SK-N-DZ (cell line): ENCODE data around the gene PLPPR3.
"Not testable (repeated sequence)": the region's sequence is repeated elsewhere in the genome, so short reads cannot be mapped to it uniquely, and the experiment has no call there.

Experiments
- DNase-seq: peaks from one replicate; pipeline ENCODE4 v3.0.0-alpha.2; 2015; ENCODE audit warnings: low spot score

Gene PLPPR3

DNA sequence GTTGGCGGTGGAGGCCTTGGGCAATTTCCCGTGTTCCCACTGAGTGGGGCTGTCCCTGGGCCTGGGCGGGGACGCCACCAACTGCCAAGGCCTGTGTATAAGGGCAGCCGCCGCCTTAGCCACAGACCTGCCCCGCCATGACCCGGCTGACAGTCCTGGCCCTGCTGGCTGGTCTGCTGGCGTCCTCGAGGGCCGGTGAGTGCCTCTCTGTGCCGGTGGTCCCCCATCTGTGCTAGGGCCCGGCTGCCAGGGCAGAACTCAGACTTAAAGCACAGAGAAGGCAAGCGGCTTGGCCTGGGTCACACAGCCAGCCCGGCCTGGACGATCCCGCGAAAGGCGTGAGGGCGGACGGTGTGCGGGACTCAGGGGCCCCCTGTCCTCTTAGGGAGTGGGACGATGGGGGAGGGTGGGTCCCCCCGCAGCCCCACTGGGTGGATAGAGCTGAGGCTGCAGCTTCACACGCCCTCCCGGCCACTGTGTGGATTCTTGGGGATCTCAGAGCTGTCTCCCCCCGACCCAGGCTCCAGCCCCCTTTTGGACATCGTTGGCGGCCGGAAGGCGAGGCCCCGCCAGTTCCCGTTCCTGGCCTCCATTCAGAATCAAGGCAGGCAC, 6.1 kb upstream of the PLPPR3 start, which contains the start of gene AZU1:
AZU1 (plus strand) TSS at position 128 of the 612 bp plus-strand sequence; CDS start at position 138, 10 bp downstream.
- no peak for DNase-seq

DNA sequence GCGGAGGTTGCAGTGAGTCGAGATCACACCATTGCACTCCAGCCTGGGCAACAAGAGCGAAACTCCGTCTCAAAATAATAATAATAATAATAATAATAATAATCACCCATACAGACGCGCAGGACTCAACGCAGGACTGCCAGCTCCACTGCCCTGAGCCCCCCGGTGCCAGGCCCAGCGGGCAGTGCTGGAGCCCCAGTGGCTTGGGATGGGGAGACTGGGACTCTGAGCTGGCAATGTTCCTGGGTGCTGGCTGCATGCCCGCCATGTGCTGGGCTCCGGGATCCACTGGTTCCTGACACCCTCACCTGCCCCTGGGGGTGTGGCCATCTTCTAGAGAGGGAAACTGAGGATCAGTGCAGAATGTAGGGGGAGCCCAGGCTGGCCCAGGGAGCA, 5.6 kb upstream of the PLPPR3 start:
- no peak for DNase-seq

DNA sequence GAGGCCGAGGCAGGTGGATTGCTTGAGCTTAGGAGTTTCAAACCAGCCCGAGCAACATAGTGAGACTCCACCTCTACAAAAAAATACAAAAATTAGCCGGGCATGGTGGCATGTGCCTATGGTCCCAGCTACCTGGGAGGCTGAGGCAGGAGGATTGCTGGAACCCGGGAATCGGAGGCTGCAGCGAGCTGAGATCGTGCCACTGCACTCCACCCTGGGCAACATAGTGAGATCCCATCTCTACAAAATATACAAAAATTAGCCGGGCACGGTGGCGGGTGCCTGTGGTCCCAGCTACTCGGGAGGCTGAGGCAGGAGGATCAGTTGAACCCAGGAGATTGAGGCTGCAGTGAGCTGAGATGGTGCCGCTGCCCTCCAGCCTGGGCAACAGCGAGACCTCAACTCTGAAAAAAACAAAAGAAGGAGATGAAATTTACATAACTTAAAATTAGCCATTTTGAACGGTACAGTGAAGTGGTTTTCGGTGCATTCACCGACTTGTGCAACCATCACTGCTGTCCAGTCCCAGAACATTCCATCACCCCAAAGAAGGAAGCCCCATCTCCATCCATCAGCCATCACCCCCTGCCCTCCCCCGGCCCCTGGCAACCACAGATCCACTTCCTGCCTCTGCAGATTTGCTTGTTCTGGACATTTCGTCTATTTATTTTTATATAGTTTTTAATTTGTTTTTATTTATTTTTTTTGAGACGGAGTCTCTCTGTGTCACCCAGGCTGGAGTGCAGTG, 4.3 kb upstream of the PLPPR3 start:
- no peak for DNase-seq

DNA sequence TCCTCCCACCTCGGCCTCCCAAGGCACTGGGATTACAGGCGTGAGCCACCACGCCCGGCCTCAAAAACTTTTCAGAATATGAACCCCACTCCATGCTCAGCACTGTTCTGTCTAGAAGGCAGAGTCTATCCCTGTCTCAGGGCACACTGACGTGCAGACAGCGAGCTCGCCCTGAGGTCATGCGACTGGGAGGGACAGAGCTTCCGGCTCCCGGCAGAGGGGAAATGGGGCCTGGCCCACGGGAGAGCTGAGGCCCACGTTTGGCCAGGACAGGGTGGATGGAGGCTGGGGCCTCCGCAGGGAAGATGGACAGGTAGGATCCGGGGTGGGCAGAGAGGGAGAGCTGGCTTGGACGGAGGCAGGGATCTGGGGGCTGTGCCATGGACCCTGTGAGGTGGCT, 3.1 kb upstream of the PLPPR3 start:
- DNase-seq: no peak

DNA sequence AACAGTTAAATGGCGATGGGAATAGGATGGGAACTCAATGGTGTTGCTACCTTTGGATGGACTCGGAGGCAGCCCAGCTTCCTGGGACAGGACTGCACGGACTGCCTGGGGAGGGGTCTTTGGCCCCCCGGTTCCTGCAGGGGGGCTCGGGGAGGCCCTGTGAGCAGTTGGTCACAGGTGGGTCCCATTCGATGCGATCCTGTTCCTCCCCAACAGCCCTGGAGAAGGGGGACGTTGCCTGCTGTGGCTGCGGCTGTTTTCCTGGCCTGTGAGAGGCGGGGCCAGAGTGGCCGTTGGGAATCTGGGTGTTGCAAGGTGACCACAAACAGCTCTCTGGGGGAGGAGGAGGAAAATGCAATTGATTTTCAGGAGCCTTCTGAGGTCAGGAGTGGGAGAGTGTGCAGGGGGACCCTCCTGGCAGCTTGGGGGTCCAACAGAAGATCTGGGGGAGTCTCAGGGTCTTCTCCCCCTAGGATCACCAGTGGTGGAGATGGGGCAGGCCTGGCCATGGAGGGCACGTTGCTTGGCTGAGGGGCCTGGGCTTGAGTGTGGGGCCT, 1.9 kb upstream of the PLPPR3 start:
- DNase-seq: no peak

DNA sequence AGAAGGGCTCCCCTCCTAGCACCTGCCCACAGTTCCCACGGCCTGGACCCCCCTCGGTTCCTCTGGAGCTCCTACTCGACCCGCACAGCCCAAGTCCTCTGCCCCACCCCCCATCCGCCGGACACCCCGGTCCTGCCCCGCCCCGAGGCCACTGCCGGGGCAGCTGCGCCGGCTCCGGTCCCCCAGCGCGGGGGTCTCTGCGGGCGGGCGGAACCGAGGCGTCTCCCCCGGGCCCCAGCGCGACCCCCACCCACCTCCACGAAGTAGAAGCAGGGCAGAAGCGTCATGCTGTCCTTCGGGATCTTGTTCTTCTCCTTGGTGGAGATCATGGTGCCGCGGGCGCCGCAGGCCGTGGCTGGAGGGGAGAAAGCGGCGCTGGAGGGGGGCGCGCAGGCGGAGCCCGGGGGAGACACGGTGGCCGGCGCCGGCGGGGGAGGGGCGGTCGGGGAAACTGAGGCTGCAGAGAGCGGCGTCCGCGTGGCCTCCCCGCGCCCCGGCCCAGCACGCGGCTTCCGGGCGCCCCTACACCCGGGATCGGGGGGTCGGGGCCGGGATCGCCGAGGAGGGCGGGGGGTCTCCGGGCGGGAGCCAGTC, 427 bp downstream of the PLPPR3 start:
- DNase-seq: no peak

DNA sequence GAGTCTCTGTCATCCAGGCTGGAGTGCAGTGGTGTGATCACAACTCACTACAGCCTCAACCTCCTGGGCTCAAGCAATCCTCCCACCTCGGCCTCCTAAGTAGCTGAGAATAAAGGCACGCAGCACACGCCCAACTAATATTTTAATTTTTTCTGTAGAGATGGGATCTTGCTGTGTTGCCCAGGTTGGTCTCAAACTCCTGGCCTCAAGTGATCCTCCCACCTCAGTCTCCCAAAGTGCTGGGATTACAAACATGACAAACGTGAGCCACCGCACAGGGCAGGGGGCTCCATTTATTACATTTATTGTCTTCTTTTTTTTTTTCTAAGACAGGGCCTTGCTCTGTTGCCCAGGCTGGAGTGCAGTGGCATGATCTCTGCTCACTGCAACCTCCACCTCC, 1.5 kb downstream of the PLPPR3 start:
- DNase-seq: not testable (repeated sequence)

DNA sequence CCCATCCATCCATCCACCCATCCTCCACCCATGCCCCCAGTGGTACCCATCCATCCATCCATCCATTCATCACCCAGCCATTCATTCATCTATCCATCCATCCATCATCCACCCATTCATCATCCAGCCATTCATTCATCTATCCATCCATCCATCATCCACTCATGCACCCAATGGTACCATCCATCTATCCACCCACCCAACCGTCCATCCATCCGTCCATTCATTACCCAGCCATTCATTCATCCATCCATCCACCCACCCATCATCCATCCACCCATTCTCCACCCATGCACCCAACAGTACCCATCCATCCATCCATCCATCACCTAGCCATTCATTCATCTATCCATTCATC, 5.3 kb downstream of the PLPPR3 start:
- no peak for DNase-seq

DNA sequence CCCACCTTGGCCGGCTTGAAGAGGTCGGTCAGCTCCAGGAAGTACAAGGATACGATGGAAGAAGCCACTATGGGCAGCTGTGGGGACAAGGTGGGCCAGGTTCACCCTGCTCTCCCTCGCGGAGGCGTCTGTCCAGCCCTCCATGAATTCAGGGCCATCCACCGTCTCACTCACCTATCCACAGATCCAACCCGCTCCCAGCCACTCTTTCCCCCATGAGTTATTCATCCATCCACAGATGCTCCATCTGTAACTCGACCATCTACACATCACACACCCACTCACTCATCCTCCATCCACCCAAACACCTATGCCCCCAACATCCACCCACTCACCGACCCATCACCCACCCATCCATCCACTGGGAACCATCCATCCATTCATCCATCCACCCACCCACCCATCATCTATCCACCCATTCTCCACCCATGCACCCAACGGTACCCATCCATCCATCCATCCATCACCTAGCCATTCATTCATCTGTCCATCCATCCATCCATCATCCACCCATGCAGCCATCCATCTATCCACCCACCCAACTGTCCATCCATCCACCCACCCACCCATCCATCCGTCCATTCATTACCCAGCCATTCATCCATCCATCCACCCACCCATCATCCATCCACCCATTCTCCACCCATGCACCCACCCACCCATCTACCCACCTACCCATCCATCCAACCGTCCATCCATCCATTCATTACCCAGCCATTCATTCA, 5.8 kb downstream of the PLPPR3 start:
- DNase-seq: no peak

DNA sequence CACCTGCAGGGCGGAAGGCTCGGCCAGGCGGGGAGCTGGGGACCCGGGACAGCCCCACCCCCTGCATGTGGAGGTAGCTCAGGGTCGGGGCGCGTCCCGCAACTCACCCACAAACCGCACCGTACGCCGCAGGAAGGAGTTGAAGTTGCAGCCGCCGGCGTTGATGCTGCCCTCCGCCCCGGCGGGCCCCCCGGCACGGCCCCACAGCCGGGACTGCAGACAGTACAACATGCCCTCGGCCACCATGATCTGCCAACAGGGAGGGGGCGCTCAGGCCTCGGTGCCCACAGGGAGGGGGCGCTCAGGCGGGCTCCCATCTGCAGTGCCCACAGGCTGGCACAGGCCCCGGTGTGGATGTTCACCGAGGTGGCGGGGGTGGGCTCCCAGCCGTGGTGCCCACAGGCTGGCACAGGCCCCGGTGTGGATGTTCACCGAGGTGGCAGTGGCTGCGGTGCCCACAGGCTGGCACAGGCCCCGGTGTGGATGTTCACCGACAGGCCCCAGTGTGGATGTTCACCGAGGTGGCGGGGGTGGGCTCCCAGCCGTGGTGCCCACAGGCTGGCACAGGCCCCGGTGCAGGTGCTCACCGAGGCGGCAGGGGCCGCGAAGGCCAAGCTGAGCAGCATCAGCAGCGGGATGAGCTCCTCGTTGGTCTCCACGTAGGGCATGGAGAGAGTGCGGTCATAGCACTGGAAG, 6.5 kb downstream of the PLPPR3 start:
- no peak for DNase-seq

DNA sequence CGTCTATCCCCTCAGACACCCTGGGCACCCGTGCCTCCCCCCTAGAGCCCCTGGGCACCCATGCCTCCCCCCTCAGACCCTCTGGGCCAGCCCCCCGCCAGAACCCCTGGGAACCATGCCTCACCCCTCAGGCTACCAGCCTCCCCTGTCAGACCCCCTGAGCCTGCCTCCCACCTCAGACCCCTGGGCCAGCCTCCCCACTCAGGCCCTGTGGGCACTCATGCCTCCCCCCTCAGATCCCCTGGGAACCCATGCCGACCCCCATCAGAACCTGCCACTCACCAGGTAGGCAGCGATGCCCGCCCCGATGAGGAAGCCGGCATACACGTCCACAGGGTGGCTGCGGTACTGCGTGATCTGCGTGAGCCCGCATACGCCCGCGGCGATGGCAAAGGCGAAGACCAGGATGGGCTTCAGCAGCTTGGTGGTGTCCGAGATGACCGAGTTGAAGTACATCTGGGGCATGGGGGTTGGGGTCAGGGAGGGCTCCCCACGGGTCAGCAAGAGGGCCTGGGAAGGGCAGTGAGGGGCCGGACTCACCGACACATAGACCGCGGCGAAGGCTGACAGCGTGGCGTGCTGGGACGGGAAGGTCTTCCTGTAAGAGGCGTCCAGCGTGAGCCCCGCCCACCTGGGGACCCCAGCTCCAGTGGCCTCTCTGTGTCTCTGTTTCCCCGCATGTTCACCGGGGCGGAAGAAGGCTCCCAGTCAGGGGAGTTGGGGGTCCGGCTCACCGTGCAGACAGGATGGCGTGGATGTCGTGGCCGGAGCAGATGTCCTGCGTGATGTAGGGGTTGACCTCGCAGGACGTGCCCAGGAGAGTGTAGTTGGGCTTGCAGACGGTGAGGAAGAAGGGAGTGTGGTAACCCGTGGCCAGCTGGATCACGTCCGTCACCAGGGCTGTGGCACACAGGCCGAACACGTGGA, 7.3 kb downstream of the PLPPR3 start:
- no peak for DNase-seq

DNA sequence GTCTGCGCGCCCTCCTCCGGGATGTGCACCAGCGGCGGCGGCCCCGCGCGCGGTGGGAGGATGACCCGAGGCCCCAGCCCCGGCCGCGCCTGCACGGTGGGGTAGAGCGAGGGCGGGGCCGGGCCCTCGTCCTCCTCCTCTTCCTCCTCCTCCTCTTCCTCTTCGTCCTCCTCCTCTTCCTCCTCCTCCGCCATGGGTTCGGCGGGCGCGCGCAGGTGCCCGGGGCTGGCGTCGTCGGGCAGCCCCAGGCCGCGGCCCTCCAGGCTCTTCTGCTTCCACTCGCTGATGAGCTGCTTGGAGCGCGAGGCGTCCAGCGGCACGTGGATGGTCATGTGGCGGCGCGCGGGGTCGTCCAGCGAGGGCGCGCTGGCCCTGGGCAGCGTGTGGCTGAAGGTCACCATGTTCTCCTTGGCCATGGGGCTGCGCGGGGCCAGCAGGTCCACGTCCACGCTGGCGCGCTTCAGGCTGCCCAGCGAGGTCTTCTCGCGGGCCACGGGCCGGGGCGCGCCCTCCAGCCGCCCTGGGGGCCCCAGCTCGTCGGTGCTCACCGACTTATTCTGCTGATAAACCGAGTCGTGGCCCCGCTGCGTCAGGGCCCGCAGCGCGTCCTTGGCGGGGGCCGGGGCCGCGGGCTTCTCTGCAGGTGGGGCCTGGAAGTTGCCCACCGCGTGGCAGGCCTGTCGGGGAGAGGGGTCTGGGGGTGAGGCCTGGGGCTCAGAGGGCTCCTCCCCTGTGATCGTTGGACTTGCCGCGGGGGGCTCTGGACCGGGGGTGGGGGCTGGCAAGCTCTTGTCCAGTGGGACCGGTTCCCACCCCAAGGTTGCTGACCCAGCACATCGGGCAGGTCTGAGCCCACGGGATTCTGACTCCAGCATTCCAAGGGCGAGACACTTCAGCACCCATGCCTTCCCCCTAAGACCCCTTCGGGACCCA, 8.3 kb downstream of the PLPPR3 start:
- DNase-seq: no peak

DNA sequence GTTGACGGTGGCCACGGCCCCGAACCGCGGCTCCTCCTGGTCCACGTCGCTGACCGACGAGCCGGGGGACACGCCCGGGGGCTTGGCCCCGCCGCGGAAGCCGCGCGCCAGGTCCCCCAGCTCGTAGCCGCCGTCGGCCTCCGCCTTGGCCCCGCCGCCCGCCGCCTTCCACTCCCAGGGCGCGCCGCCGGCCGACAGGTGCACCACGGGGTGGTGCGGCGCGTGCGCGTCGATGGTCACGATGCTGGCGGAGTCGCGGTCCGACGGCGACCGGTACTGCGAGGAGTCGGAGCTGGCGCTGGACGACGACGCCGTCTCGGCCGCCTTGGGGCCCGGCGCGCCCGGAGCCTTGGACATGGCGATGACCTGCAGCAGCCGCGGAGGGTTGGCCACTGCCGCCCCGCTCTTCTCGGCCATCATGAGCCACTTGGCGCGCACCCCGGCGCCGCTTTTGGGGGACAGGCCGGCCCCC, 9.0 kb downstream of the PLPPR3 start:
- DNase-seq: no peak

DNA sequence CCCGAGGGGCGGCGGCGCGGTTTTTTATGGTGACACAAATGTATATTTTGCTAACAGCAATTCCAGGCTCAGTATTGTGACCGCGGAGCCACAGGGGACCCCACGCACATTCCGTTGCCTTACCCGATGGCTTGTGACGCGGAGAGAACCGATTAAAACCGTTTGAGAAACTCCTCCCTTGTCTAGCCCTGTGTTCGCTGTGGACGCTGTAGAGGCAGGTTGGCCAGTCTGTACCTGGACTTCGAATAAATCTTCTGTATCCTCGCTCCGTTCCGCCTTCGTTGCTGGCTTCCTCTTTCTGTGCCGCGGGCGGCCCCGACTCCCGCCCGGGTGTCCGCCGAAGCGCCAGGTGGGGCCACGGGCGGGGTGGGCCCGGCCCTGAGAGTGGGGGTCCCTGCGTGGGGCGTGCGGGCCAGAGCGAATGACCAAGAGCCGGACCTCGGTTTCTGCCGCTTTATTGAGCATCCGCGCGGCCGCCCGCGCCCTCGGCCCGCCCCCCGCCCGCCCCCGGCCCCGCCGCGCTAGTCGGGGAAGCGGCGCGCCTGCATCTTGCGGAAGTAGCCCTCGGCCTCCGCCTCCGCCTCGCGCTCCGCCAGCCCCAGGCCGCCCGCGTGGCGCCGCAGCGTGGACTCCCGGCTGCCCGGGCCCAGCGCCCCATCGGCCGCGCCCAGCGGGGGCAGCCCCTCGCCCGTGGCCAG, 9.6 kb downstream of the PLPPR3 start:
- no peak for DNase-seq

DNA sequence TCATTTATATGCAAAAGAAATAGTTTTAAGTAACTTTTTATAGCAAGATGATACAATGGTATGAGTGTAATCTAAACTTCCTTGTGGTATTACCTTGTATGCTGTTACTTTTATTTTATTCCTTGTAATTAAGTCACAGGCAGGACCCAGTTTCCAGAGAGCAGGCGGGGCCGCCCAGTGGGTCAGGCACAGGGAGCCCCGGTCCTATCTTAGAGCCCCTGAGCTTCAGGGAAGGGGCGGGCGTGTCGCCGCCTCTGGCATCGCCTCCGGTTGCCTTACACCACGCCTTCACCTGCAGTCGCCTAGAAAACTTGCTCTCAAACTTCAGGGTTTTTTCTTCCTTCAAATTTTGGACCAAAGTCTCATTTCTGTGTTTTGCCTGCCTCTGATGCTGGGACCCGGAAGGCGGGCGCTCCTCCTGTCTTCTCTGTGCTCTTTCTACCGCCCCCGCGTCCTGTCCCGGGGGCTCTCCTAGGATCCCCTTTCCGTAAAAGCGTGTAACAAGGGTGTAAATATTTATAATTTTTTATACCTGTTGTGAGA, 10.2 kb downstream of the PLPPR3 start:
- DNase-seq: no peak

DNA sequence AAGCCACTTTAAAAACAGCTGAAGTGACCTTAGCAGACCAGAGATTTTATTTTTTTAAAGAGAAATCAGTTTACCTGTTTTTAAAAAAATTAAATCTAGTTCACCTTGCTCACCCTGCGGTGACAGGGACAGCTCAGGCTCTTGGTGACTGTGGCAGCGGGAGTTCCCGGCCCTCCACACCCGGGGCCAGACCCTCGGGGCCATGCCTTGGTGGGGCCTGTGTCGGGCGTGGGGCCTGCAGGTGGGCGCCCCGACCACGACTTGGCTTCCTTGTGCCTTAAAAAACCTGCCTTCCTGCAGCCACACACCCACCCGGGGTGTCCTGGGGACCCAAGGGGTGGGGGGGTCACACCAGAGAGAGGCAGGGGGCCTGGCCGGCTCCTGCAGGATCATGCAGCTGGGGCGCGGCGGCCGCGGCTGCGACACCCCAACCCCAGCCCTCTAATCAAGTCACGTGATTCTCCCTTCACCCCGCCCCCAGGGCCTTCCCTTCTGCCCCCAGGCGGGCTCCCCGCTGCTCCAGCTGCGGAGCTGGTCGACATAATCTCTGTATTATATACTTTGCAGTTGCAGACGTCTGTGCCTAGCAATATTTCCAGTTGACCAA, 10.8 kb downstream of the PLPPR3 start:
- no peak for DNase-seq

DNA sequence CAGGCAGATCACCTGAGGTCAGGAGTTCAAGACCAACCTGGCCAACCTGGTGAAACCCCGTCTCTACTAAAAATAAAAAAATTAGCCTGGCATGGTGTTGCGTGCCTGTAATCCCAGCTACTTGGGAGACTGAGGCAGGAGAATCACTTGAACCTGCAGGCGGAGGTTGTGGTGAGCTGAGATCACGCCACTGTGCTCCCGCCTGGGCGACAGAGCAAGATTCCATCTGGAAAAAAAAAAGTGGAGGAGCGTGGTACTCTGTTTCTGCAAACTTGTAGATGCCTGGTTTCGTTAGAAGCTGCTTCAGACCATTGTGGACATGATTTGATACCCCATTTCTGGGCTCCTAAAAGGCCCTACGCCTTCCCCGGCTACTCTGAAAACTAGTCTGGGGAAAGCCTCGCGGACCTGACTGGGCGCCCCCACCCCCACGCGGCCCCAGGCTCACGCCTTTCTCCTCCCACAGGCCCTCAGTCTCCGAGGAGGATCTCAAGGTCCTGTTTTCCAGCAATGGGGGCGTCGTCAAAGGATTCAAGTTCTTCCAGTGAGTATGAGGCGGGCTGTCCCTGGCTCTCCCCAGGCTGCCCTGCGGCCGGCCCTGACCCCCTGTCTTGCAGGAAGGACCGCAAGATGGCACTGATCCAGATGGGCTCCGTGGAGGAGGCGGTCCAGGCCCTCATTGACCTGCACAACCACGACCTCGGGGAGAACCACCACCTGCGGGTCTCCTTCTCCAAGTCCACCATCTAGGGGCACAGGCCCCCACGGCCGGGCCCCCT, 11.5 kb downstream of the PLPPR3 start:
- no peak for DNase-seq
